HCT116 (cell line): ENCODE data around the gene ZBTB1.

Source experiments
- CTCF ChIP-seq, 3 experiments: fragments of 200-600 bp in 1 of 3; sonication (generic) in 1 of 3; IDR thresholded peaks in 2 of 3; conservative IDR thresholded peaks in 1 of 3; 2 replicates each; pipeline ENCODE4 v1.5.1; 2012 to 2017; ENCODE audit warnings: low read depth in 2 of 3, low read length in 2 of 3, antibody characterized with exemption in 1 of 3, borderline replicate concordance in 1 of 3, control low read depth in 1 of 3, mild to moderate bottlenecking in 1 of 3, mixed read lengths in 1 of 3, mixed run types in 1 of 3, moderate library complexity in 1 of 3; ENCODE audit not compliant: insufficient read depth in 1 of 3
- EZH2 ChIP-seq: fragments of 200-600 bp; sonication (generic); IDR thresholded peaks from 2 replicates; pipeline ENCODE4 v1.6.1; 2017; ENCODE audit warnings: antibody characterized with exemption, mixed run types
- EZH2phosphoT487 ChIP-seq: fragments of 200-600 bp; IDR thresholded peaks from 2 replicates; pipeline ENCODE4 v1.6.1; 2018; ENCODE audit warnings: antibody characterized with exemption, borderline replicate concordance
- JUND ChIP-seq: IDR thresholded peaks from 2 replicates; pipeline ENCODE4 v1.6.1; 2012
- POLR2A ChIP-seq: IDR thresholded peaks from 2 replicates; pipeline ENCODE4 v1.7.0; 2011; ENCODE audit warnings: borderline replicate concordance; ENCODE audit not compliant: insufficient read depth, insufficient read length; ENCODE audit errors: extremely low read depth
- POLR2AphosphoS5 ChIP-seq: IDR thresholded peaks from 2 replicates; pipeline ENCODE4 v1.6.1; 2011; ENCODE audit warnings: mild to moderate bottlenecking, low read depth, low read length, moderate library complexity
- RAD21 ChIP-seq: IDR thresholded peaks from 2 replicates; pipeline ENCODE4 v1.6.1; 2012; ENCODE audit warnings: low read depth, mild to moderate bottlenecking
- SRF ChIP-seq: IDR thresholded peaks from 2 replicates; pipeline ENCODE4 v1.6.1; 2012; ENCODE audit warnings: low read depth
- YY1 ChIP-seq: IDR thresholded peaks from 2 replicates; pipeline ENCODE4 v1.6.1; 2011; ENCODE audit warnings: low read length, low read depth, moderate library complexity, mild to moderate bottlenecking; ENCODE audit not compliant: insufficient replicate concordance; ENCODE audit errors: extremely low read depth

DNA sequence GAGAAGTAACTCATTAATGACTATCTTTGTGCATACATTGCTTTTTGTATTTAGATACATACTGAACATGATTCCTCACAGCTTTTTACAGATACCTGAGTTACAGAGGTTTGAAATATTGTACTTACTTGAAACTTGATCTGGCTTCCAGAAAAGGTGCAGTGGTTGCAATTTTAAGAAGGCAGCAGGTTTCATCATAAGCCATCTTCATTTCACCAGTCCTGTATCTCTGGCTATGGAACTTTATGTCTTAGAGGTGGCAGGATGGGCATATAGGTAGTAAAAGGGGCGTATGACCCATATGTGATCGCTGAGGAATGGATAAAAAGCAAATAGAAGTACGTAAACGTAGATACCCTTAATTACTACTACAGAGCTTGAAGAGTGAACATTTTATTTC lies 13.7 kb downstream of the ZBTB1 start:
- no peak for TF ChIP-seq JUND
- TF ChIP-seq CTCF (IDR thresholded peaks at IDR 0.05 in 2 of 3, conservative IDR thresholded peaks at IDR 0.05 in 1 of 3; ENCODE audit: borderline replicate concordance in 1 of 3, insufficient read depth in 1 of 3, low read depth in 2 of 3, low read length in 2 of 3): no peak
- no peak for TF ChIP-seq EZH2
- no peak for TF ChIP-seq YY1
- no peak for TF ChIP-seq EZH2phosphoT487
- no peak for TF ChIP-seq POLR2AphosphoS5
- TF ChIP-seq RAD21: no peak
- TF ChIP-seq SRF: no peak
- TF ChIP-seq POLR2A: no peak
